Measurements from ENCODE around the gene DUSP1.

DNA sequence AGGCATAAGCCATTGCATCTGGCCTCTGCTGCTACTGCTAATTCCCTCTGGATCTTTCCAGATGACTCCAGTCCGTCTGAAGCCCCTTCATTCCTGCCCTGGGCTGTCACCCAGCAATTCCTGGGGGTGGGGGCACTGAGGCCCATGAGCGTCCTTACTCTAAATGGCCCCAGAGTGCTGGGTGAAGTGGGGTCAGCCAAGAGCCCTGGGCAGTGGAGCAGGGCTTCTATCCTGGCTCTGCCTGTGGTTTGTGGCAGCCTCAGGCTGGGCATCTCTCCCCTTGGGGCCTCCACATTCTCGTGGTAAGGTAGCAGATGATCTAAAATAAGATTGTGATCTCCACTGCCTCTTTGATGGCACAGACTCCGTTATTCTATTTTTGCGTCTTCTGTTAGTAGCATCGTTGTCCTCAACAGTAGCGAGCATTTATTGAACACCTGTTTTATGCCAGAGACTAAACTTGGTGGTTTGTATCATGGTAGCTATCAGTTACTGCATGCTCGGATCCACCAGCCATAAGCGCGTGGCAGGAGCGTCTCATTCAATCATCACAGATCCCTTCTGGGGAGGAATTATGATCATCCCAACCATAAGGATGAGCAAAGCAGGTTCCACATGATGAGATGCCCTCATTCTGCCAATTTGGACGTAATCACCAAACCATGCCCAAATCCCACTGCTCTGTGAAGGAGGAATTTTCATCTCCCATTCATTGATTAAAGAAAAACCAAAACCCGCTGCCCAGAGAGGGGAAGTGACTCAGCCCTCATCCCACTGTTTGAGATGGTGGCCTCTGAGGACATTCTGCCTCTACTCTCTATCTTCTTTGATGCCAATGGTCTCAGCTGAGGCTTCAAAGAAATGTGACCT, 21.9 kb upstream of the DUSP1 start:
- TF ChIP-seq, protein P1, sequence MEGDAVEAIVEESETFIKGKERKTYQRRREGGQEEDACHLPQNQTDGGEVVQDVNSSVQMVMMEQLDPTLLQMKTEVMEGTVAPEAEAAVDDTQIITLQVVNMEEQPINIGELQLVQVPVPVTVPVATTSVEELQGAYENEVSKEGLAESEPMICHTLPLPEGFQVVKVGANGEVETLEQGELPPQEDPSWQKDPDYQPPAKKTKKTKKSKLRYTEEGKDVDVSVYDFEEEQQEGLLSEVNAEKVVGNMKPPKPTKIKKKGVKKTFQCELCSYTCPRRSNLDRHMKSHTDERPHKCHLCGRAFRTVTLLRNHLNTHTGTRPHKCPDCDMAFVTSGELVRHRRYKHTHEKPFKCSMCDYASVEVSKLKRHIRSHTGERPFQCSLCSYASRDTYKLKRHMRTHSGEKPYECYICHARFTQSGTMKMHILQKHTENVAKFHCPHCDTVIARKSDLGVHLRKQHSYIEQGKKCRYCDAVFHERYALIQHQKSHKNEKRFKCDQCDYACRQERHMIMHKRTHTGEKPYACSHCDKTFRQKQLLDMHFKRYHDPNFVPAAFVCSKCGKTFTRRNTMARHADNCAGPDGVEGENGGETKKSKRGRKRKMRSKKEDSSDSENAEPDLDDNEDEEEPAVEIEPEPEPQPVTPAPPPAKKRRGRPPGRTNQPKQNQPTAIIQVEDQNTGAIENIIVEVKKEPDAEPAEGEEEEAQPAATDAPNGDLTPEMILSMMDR (IDR thresholded peaks at IDR 0.05 in 2 of 3, conservative IDR thresholded peaks at IDR 0.05 in 1 of 3; ENCODE audit: control insufficient read depth in 2 of 3, extremely low read depth in 1 of 3, insufficient read depth in 1 of 3, low read depth in 3 of 3, low read length in 3 of 3), result no peak
- TF ChIP-seq ZZZ3 (IDR thresholded peaks at IDR 0.05; ENCODE audit: control insufficient read depth, insufficient read length, low read depth), result no peak
- no peak for TF ChIP-seq NR2F1 (conservative IDR thresholded peaks at IDR 0.05)
- TF ChIP-seq POLR2A (IDR thresholded peaks at IDR 0.05; ENCODE audit: low read depth, low read length), result no peak
- TF ChIP-seq, protein P2, sequence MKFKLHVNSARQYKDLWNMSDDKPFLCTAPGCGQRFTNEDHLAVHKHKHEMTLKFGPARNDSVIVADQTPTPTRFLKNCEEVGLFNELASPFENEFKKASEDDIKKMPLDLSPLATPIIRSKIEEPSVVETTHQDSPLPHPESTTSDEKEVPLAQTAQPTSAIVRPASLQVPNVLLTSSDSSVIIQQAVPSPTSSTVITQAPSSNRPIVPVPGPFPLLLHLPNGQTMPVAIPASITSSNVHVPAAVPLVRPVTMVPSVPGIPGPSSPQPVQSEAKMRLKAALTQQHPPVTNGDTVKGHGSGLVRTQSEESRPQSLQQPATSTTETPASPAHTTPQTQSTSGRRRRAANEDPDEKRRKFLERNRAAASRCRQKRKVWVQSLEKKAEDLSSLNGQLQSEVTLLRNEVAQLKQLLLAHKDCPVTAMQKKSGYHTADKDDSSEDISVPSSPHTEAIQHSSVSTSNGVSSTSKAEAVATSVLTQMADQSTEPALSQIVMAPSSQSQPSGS (IDR thresholded peaks at IDR 0.05; ENCODE audit: low read length), result no peak
- TF ChIP-seq KDM1A (IDR thresholded peaks at IDR 0.05; ENCODE audit: borderline replicate concordance), result no peak
- no peak for TF ChIP-seq CHD2 (IDR thresholded peaks at IDR 0.05; ENCODE audit: borderline replicate concordance, low read depth, low read length)
- TF ChIP-seq POLR2AphosphoS5 (IDR thresholded peaks at IDR 0.05; ENCODE audit: low read length), result no peak
- no peak for TF ChIP-seq ESRRA (IDR thresholded peaks at IDR 0.05; ENCODE audit: low read length)
- TF ChIP-seq, protein P3, sequence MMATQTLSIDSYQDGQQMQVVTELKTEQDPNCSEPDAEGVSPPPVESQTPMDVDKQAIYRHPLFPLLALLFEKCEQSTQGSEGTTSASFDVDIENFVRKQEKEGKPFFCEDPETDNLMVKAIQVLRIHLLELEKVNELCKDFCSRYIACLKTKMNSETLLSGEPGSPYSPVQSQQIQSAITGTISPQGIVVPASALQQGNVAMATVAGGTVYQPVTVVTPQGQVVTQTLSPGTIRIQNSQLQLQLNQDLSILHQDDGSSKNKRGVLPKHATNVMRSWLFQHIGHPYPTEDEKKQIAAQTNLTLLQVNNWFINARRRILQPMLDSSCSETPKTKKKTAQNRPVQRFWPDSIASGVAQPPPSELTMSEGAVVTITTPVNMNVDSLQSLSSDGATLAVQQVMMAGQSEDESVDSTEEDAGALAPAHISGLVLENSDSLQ (IDR thresholded peaks at IDR 0.05), result no peak

Data from GM12878 (cell line).